ENCODE measurements around the gene IGFBP2.

The IGFBP2 gene

GRCh38 chr2:216710551-216711301 lies 77.5 kb downstream of the IGFBP2 start:
- DNase-seq (ENCODE audit: extremely low spot score): no peak
- ChIA-PET POLR2A (no interaction called here), CTCF (no interaction called here)
- no peak for TF ChIP-seq FOXM1 (IDR thresholded peaks at IDR 0.05; ENCODE audit: borderline replicate concordance)

- CTCF ChIA-PET: no interaction called here
- no peak for DNase-seq (ENCODE audit: extremely low spot score)
- POLR2A ChIA-PET: no interaction called here
- TF ChIP-seq FOXK2 (IDR thresholded peaks at IDR 0.05) (no peak), FOXM1 (IDR thresholded peaks at IDR 0.05; ENCODE audit: borderline replicate concordance) (no peak), FOXA1 (IDR thresholded peaks at IDR 0.05) (no peak), BHLHE40 (IDR thresholded peaks at IDR 0.05; ENCODE audit: borderline replicate concordance) (no peak), LEF1 (IDR thresholded peaks at IDR 0.05; ENCODE audit: borderline replicate concordance) (no peak), L3MBTL2 (conservative IDR thresholded peaks at IDR 0.05) (no peak), HDGF (IDR thresholded peaks at IDR 0.05; ENCODE audit: borderline replicate concordance) (no peak), TARDBP (IDR thresholded peaks at IDR 0.05) (no peak), NFRKB (IDR thresholded peaks at IDR 0.05) (no peak), CTBP1 (IDR thresholded peaks at IDR 0.05; ENCODE audit: borderline replicate concordance) (no peak), PKNOX1 (IDR thresholded peaks at IDR 0.05) (no peak), ZNF384 (IDR thresholded peaks at IDR 0.05) (no peak)
These were observed 78.1 kb downstream of the IGFBP2 start for GRCh38 chr2:216711348-216711747.

- DNase-seq (ENCODE audit: extremely low spot score): no peak
- ChIA-PET CTCF (interaction anchor here (0.8 kb wide), 1 partner anchor 13 kb away, joined by 4 read pairs; no protein-coding TSS in a partner anchor), POLR2A (no interaction called here)
- TF ChIP-seq NFRKB (IDR thresholded peaks at IDR 0.05): no peak
- no peak for TF ChIP-seq LEF1 (IDR thresholded peaks at IDR 0.05; ENCODE audit: borderline replicate concordance)
These were observed 80.6 kb downstream of the IGFBP2 start for GRCh38 chr2:216713691-216714336.

Measured in HEK293T (cell line).